ENCODE data around the gene CCDC57.
"Not testable (repeated sequence)": the region's sequence is repeated elsewhere in the genome, so short reads cannot be mapped to it uniquely, and the experiment has no call there.

CCDC57 gene, protein sequence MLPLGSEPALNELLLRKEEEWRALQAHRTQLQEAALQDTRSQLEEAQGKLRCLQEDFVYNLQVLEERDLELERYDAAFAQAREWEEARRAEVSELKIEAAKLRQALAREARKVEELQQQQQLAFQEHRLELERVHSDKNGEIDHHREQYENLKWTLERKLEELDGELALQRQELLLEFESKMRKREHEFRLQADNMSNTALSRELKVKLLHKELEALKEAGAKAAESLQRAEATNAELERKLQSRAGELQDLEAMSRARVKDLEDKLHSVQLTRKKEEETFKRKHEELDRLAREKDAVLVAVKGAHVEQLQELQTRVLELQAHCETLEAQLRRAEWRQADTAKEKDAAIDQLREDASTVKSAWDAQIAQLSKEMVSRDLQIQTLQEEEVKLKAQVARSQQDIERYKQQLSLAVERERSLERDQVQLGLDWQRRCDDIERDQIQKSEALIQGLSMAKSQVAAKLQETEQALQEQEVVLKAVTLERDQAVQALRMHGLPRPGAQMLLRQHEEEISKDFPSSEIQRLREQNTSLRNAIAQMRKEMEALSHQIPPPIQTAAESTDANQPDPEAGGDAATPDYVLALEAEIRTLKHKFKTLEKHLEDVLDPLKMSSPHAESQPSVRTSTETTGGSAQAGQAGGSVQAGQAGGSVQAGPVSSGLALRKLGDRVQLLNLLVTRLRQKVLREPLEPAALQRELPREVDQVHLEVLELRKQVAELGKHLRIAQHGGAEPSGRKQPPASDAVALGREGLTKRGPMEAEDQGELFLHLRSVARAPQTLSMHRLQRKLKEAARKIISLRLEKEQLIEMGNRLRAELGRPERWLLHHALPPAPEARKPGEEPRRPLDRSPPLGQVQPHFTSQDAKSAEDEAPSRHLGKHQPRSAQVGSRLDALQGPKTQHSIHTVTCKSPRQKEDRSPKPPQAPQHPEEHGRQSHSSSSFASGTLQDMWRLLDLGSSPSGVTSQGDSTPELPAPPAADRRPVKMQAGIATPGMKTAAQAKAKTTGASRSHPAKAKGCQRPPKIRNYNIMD

DNA sequence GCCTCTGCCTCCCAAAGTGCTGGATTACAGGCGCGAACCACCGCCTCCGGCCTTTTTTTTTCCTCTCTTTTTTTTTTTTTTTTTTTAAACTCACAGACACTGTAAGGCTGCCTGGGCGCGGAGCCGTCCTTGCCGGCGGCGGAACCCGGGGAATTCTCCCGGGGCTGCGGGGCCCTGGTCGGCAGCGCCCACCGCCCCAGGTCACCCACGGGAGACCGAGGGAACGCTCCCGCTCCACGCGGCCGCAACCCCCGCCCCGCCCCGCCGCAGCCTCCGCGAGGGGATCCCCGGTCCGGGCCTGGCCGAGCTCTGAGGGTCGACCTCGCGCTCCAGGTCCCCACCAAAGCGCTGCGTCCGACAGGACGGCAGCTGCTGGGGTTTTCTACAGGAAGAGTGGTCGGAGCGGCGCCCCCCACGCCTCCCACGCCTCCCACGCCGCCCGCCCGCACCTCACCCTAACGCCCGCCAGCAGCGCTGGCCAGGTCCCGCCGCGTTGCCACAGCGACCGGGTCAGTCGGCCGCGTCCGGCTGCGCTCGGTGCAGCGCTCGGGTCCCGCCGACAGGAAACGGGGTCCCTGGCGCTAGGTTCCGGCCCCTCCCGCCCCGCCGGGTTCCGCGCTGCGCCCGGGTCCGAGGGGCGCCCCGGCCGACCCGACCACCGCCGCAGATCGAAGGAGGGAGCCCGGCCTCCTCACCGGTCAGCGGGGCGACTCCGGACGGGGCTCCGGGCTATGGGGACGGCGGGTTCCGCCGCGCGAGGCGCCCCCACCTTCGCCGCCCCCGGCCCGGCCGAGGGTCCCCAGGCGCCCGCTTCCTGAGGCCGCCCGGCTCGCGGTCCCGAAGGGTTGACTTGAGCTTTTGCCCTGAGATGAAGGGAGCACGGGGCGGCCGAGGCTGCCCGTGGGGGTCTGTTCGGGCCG lies at the start of gene CCDC57:
Gene CCDC57, minus strand, starts transcription at position 512 of the 920 bp plus-strand sequence. CDS start 10,898 bp downstream, outside the sequence.
- peak; percentile 49 to 60 (median 54) for DNase-seq

DNA sequence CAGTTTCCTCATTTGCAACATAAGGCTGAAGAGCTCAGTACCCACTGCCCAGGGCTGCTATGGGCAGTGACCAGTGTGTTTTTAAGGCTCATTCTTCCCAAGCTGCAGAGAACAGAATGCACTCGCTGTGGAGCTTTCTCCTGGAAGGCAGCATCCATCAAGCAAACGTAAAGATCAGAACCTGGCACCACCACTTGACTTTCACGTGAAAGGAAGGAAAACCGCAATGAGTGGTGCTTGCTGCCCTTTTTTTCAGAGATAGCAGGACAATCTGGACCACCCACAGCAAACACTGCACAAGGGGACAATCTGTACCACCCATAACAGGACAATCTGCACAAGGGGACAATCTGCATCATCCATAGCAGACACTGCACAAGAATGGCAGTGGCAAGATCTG lies 49.7 kb upstream of the CCDC57 start:
- no peak for DNase-seq

DNA sequence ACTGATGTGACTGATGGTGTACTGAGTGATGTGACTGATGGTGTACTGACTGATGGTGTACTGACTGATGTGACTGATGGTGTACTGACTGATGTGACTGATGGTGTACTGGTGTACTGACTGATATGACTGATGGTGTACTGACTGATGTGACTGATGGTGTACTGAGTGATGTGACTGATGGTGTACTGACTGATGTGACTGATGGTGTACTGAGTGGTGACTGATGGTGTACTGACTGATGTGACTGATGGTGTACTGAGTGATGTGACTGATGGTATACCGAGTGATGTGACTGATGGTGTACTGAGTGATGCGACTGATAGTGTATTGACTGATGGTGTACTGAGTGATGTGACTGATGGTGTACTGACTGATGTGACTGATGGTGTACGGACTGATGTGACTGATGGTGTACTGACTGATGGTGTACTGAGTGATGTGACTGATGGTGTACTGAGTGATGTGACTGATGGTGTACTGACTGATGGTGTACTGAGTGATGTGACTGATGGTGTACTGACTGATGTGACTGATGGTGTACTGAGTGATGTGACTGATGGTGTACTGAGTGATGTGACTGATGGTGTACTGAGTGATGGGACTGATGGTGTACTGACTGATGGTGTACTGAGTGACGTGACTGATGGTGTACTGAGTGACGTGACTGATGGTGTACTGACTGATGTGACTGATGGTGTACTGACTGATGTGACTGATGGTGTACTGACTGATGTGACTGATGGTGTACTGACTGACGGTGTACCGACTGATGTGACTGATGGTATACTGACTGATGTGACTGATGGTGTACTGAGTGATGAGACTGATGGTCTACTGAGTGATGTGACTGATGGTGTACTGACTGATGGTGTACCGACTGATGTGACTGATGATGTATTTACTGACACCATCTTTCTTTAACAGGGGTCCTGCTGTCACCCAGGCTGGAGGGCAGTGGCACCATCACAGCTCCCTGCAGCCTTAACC lies 47.6 kb upstream of the CCDC57 start:
- DNase-seq, result not testable (repeated sequence)

DNA sequence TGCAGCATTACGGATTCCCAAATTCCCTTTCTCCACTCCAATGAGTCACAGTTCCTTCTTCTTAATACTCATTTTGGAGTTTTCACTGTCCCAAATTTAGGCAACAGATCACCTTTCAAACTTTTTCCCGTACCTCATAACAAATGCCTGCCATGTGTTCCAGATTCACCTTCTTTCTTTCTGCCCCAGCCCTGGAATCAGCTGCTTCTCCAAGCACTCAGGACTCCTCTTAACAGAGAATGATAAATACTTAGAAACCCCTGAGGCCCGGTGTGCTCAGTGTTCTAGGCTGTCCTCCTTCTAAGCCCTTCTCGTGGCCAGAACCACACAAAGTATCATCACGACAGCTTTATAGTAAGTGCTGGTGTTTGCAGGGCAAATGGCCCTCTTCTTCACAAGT lies 45.9 kb upstream of the CCDC57 start:
- DNase-seq, result no peak

DNA sequence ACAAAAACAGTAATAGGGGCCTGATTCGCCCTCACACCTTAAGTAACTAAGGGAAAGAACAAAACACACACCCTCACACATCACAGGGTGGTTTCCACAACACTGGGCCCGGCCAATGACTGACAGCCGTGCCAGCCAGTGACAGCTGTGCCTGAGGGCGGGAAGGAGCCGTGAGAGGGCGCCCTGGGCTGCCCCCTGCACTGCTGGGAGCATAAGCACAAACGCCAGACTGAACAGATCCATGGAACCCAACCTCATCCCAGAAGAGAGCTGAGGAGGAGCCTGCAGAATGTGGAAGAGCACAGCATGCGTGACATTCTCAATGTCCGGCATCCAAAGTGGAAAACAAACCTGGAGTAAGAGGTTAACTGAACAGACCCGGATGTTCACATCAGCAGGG lies 44.8 kb upstream of the CCDC57 start:
- peak in 3 of 4 experiments; percentile 25 to 45 (median 36) for DNase-seq

DNA sequence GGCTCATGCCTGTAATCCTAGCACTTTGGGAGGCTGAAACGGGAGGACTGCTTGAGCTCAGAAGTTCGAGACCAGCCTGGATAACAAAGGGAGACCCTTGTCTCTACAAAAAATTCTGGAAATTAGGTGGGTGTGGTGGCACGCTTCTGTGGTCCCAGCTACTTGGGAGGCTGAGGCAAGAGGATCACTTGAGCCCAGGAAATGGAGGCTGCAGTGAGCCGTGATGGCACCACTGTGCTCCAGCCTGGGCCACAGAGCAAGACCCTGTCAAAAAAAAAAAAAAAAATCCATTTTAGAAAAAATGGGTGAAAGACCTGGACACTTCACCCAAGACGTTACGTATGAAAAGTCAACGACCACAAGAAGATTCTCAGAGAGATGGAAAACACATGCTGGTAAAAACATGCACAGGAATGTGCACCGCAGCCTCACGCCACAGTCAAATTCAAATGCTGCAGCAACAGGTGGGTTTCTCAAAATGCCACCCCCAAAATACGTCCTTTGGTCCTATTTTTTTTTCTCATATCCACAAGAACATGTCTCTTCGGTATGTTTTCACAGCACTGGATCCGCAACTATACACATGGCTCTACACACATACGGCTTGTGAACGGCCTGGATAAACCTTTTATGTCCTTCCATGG lies 43.7 kb upstream of the CCDC57 start:
- DNase-seq, result no peak

DNA sequence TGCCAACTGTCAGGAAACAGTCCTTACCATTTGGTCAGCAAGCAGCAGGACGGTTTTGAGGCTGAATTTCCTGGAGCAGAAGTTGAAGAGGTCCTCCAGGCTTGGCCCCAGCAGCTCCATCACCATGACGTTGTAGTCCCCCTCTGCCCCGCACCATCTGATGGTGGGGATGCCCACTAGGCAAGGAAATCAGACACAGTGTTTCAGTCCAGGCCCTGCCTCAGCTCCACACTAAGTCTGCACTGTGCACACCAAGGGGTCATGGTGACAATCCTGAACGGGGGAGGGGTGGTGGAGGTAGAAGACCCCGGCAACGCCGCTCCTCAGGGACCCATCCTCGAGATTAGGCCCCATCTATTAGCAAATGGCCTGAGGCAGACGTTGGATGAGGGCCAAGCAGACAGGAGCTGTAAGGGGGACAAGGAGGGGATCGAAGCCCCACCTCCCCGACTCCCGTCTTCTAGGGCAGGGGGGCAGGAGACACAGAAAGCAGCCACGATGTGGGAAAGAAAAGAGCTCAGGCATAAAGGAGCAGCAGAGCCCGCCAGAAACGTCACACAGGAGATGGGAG lies 42.8 kb upstream of the CCDC57 start:
- DNase-seq, result no peak

DNA sequence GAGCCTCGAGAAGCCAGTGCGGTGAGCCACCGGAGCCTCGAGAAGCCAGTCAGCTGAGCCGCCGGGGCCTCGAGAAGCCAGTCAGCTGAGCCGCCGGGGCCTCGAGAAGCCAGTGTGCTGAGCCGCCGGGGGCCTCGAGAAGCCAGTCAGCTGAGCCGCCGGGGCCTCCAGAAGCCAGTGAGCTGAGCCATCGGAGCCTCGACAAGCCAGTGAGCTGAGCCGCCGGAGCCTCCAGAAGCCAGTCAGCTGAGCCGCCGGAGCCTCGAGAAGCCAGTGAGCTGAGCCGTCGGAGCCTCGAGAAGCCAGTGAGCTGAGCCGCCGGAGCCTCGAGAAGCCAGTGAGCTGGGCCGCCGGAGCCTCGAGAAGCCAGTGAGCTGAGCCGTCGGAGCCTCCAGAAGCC lies 42.1 kb upstream of the CCDC57 start:
- DNase-seq, result not testable (repeated sequence)

DNA sequence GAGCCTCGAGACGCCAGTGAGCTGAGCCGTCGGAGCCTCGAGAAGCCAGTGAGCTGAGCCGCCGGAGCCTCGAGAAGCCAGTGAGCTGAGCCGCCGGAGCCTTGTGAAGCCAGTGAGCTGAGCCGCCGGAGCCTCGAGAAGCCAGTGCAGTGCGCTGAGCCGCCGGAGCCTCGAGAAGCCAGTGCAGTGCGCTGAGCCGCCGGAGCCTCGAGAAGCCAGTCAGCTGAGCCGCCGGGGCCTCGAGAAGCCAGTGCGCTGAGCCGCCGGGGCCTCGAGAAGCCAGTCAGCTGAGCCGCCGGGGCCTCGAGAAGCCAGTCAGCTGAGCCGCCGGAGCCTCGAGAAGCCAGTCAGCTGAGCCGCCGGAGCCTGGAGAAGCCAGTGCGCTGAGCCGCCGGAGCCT lies 41.5 kb upstream of the CCDC57 start:
- not testable (repeated sequence) for DNase-seq

DNA sequence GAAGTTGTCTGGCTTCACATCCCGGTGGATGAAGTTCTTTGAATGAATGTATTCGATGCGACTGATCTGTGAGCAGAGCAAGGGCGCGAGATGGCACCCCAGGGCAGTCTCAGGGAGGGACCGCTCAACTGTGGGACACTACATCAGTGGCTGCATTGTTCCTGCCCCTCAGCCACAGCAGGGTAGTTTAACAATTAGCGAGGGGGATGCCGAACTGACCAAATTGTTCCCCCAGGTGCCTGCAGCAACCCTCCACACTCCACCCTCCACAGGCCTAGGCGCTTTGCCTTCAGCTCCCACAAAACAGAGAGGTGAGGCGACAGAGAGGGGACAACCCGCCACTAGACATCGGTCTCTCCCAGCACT lies 40.5 kb upstream of the CCDC57 start:
- DNase-seq, result no peak

DNA sequence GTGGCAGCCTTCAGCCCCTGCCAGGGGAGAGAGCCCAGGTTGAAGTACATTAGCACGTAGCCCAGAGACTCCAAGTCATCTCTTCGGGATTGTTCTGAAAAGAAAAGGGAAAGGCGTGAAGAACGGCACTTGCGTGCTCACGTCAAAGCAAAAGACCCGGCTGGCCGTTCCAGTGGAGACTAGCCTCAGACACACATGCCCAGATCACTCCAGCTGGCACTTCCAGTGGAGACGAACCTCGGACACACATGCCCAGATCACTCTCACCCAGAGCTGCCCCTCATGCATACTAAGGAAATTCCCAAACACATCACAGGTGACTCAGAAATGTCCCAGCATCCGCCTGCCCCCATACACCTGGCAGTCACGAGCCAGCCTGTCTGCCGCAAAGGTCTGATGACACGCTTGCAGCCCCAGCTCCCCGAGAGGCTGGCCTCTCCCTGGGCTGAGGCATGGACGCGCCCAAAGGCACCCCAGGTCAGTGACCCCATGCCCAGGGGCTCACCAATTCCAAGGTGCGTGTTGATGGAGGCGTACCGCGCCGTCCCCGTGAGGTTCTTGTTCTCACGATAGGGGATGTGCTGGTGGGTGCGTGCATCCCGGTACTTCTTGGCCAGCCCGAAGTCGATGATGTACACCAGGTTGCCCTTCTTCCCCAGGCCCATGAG lies 40.0 kb upstream of the CCDC57 start:
- DNase-seq, result no peak

DNA sequence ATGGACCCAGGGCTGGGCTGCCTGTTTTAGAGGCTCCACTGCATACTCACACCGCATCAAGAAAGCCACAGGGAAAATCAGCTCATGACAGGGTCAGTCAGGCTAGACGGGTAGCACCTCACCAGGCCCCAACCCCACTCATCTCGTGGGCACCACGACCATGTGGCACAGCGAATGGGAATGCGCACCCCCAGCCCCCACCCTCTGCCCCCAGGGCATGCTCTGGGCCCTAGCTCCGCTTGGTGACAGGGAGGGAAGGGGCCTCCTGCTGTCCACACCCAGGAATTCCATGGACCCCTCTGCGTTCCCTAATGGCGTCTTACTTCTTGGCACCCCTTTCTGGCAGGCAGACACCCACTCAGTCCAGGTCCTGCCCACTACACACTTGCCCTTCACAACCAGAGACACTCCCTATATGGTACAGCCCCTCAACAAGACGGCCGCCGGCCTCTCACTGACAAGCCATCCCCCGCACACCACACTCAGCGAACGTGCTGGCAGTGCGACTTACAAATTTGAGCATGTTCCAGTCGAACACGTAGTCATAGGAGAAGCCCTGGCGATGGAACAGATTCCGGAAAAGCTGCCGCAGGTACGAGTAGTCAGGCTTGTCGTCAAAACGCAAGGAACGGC lies 38.3 kb upstream of the CCDC57 start:
- DNase-seq, result no peak

DNA sequence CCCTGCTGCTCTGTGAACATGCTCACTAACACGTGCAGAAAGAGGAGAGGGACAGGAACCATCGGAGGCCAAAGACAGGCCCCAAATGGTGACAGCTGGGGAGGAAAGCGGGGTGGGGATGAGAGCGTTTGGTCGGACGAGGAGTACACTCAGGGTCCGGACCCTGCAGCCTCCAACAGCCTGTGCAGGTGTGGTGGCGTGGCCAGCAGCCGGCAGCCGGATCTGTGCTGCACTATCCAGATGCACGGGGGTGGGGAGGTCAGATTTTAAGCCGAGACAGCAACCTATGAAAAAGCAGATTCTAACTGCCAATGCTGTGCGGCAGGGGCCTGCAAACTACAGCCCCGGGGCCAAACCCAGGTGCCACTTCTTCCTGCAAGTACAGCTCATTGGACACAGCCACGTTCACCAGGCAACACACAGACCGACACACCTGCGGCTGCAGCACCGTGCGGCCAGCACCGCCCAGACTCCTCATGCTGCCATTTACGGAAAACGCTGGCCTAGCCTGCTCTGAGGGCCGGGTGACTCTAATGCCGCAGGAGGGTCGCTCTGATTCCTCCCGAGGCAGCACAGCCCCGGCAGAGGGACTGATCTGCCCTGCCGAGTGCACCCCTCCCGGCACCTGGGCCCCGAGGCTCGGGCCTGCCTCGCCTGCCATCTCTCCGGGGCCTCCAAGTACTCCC lies 37.4 kb upstream of the CCDC57 start:
- no peak for DNase-seq

DNA sequence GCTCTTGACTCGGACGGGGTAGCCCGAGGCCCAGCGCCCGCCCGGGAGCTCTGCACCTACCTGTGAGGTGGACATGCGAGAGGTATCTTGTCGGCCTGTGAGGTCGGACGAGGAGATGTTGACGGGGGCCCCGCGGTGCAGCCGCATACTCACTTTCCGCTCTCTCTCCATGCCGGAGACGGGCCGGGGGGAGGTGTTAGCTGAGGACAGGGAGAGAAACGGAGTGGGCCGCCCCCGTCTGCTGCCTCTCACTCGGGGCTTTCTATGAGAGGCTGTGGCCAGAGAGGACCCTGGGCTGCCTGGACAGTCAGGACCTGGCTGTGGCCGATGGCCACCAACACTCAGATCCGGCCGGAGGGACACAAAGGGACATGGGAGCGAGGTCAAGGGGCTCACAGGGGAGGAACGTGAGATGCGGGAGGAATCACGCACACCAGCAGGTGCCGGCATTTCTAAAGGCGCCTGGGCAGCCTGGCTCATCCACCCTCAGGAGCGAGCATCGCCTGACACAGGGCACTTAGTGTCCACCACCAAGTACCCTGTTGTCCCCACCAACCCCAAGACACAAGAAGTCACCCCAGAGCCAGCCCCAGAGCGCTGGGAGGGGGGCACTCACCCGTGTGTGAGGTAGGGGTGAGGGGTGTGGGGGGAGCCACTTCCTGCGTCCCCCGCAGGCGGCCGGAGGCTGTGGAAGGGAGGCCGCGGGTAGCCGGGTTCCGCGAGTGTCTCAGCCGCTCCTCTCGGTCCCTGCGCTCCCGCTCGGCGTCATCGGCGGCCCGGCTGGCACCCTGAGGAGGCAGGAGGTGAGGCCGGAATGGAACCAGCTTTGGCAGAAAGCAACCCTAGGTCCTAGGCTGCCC lies 36.4 kb upstream of the CCDC57 start:
- DNase-seq, result no peak

DNA sequence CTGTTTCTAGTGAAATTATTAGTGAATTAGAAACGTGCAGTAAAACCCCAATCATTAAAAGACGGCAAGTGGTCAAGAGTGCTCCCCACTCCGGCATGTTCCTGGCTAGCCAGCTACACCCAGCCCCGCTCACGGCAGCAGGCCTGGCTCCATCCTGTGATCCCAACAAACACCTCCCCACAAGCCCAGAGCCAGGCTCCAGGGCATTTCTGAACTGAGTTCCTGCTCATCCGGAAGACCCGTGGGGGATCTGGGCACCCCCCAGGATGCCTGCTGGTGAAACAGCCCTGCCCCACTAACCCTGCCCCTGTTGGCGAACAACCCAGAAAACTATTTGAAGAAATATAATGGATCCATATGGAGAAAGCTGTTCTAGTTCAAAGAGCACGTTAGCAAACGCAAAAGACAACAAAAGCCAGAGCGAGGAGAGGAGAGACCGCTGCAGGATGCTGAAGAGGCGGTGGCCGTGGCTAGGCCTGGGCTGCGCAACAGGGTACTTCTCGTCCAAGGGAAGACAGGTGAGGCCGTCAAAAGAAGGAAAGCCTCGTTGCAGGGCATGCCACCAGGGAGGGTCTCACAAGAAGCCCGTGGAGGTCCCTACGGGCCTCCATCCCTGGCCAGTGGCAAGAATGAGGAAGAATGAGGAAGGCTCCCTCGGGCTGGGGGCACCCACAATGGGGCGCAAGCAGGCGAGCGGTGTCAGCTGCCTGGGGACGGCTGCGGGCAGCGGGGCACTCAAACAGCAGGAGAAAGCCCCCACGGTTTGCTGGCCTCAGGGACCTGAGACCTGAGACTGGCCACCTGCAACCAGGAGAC lies 35.4 kb upstream of the CCDC57 start:
- no peak for DNase-seq

DNA sequence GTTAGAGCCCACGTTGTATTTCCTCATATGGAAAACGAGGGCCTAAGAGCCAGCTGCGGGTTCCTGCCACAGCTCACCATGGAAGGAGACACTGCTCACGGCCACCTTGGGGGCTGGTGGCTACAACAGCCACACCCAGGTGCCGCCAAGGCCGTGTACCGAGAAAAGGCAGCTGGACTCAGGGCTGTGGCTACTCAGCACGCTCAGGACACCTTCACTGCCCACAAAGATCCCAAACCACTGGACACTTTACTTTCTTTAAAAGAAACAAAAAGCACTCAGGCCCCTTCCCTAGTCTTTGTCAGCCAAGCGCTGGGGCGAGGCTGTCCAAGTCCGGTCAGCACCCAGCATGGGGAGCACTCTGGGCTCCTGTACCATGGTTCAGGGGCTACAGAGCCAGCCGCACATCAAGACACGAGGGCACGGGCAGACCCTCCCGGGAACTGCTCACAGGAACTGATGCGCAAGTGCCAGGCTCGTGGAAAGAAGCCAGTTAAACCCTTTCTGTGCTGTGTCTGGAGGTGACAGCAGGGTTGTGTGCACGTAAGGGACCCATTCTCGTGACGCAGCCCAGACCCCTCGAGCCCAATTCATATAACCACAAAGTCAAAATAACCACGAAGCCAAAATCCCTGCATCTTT lies 34.7 kb upstream of the CCDC57 start:
- no peak for DNase-seq

Data from activated CD4-positive, CD25-positive, alpha-beta regulatory T cell (primary cell).